Stimulated activated CD8-positive, alpha-beta memory T cell treated with anti-CD3 and anti-CD28 coated beads, Interleukin-12 subunit alpha, Interleukin-12 subunit beta, amount 100 ng/mL, for 24 hours (primary cell): ENCODE results near the gene CD248.
"Not testable (repeated sequence)": the region's sequence is repeated elsewhere in the genome, so short reads cannot be mapped to it uniquely, and the experiment has no call there.

ENCODE experiments used
- DNase-seq: peaks from one replicate; pipeline ENCODE4 v3.0.0-alpha.2; 2020; ENCODE audit errors: extremely low read depth

Gene CD248

GRCh38 chr11:66313321-66314185, 3.3 kb downstream of the CD248 start:
- DNase-seq, result no peak

DNA sequence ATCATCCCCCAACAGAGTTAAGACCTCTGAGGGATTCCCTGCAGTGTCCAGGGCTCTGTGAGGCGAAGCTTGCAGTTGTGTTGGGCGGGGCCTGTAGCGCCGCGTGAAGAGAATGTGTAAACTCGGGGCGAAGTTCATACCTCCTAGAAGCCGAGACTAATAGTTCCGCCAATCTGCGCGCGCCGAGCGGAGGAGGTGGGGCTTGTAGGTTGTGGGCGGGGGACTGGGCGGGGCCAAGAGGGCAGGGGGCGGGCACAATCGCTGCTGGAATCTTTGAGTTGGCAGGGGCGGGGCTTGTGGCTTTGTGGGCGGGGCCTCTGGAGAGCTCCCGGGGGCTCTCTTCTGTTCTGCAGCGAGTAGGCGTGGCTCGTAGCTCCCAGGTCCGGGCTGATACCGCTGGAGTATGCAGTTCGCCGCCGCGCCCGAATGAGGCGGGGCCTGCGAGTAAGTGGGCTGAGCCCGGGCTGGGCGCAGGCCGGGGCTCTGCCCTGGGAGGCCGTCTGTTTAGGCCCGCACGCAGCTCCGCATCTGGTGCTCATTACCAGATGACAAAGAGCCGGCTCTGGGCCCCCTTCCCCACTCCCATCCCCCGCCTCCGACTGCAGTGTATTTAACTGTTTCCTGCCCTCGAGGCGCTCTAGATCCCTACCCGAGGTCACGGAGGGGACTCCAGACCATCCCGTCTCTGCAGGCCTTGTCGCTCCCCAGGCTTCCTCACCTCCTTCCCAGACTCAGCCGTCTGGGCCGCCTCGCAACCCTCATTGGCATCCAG, 4.1 kb downstream of the CD248 start:
- peak; percentile 94 for DNase-seq

DNA sequence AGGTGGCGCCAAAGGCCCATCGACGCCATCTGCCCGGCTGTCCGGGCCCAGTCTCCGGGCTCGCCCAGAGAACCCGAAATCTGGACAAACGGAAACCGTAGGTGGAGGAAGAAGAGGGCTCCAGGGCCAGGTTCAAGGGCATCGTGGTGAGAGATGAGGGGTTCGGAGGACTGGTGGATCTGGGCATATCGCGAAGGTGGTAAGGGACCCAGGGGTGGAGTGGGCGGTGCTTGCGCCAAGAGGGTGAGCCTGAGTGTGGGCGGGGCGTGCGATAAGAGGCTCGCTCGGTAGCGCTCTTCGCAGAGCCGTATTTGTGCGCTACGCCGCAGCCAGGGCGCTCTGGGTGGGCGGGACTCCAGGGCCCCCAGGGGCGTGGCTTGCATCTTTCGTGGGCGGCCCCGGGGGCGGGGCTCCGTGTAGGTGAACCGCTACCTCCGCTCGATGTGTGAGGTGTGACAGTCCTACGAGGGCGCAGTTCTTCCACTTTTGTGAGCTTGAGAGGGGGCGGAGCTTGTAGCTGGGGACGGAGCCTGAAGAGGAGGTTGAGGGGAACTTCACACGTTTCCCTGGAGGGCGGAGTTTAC, 4.8 kb downstream of the CD248 start:
- DNase-seq, result peak; percentile 88

- DNase-seq, result no peak
These were observed 5.3 kb downstream of the CD248 start for GRCh38 chr11:66311470-66311964.

- not testable (repeated sequence) for DNase-seq
These were observed 5.9 kb downstream of the CD248 start for GRCh38 chr11:66310803-66311440.

- DNase-seq, result no peak
These were observed 6.5 kb downstream of the CD248 start for GRCh38 chr11:66310324-66310723.

- DNase-seq, result no peak
These were observed 7.4 kb downstream of the CD248 start for GRCh38 chr11:66309475-66309874.

DNA sequence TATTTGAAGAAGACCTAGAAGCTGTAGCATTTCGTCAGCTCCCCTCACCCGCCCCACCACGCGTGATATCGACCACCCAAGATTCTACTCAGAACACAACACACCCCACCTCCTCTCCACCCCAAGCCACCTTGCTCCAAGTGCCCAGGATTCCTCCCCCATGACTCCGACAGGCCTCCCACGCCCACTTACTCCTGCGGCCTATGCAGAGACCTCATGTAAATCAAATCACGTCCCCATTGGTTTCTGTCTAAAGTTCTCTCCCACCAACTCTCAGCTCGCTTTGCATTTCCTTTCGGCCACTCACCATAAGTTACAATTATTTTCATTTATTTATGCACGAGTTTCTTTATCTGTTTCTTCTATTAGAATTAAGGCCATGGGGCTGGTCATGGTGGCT, 14.2 kb downstream of the CD248 start:
- no peak for DNase-seq

DNA sequence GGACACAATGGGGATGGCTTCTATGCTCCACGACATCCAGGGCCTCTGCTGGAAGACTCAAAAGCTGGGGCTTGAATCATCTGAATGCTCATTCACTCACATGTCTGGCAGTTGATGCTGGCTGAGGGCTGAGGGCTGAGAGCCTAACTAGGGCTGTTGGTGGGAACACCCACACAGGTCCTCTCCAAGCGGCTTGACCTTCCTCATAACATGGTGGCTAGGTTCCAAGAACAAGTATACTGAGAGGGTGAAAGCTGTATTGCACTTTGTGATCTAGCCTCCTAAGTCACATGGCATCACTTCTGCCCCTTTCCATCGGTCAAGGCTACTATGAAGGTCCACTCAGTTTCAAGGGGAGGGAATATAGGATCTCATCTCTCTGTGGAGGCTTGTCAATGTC, 17.7 kb downstream of the CD248 start:
- no peak for DNase-seq

DNA sequence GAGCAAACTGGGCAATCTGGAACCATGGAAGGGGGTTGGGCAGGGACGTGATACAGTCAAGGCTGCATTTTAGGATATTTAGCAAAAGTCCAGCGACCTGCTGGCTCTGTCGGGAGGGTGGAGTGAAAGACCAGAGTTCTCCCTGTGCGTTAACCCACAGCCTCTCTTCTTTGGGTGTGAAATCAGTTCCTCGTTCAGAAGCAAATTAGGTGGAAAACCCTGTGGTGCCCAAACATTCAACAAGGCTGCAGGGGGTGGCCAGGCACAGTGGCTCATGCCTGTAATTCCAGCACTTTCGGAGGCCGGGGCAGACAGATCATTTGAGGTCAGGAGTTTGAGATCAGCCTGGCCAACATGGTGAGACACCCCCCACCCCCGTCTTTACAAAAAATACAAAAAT, 19.2 kb downstream of the CD248 start:
- no peak for DNase-seq

DNA sequence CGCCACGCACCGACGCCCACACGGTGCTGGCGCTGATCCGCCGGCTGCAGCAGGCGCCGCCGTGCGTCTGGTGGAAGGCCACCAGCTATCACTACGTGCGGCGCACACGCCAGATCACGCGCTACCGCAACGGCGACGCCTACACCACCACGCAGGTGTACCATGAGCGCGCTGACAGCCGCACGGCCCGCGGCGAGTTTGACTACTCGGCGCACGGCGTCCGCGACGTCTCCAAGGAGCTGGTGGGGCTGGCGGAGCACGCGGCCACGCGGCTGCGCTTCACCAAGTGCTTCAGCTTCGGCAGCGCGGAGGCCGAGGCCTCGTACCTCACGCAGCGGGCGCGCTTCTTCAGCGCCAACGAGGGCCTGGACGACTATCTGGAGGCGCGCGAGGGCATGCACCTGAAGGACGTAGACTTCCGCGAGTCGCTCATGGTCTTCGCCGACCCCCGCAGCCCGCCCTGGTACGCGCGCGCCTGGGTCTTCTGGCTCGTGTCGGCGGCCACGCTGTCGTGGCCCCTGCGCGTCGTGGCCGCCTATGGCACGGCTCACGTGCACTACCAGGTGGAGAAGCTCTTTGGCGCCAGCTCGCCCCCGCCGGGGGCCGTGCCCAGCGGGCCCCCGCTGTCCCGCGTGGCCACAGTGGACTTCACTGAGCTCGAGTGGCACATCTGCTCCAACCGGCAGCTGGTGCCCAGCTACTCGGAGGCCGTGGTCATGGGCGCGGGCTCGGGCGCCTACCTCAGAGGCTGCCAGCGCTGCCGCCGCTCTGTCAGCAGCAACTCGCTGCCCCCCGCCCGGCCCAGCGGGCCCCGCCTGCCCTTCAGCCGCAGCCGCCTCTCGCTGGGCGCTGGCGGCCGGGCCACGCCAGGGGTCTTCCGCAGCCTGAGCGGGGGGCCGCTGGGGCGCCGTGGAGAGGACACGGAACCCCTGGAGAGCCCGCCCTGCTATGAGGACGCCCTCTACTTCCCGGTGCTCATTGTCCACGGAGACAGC, 21.9 kb downstream of the CD248 start:
- no peak for DNase-seq

DNA sequence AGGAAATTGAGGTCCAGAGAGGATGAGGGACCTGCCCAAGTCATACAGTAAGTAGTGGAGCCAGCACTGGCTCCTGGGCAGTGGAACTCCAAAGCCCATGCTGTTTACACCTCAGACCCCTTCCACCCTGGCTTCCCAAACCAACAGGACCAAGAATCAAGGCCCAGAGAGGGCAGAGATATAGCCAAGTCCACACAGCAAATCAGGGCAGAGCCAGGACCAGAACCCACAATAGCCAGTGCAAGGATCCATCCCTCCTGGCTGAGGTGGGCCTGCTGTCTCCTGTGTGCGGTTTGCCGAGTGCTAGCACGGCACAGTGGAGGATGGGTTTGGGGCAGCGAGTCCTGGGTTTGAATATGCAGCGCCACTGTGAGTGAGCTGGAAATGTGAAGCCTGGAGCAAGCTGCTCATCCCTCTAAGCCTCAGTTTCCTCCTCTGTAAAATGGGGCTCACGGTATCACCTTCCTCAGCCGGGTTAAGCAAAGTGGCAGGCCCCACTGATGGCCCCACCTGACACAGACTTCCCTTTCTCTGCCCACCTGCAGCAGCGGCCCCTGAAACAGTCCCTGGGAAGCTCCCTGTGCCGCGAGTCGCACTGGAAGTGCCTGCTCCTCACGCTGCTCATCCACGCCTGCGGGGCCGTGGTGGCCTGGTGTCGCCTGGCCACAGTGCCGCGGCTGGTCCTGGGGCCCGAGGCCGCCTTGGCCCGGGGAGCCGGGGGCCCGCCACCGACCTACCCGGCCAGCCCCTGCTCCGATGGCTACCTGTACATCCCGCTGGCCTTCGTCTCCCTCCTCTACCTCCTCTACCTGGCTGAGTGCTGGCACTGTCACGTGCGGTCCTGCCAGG, 22.8 kb downstream of the CD248 start:
- no peak for DNase-seq

DNA sequence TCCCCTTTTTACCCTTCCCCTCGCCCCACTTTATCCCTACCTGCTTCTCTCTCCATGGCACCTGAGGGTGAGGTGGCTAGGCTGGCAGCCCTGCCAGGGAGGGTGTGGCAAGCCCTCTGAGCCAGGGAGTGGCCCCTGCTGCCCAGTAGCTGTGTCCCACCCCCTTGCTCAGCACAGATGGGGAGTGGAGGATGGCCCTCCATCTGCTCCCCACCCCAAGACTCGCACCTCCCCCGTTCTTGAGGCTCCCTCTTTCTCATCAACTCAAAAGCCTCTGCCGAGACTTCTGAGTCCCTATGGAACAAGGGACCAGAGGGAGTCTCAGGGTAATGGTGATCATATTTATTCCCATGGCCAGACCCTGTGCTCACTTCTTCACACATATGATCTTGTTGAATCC, 23.5 kb downstream of the CD248 start:
- DNase-seq, result no peak

DNA sequence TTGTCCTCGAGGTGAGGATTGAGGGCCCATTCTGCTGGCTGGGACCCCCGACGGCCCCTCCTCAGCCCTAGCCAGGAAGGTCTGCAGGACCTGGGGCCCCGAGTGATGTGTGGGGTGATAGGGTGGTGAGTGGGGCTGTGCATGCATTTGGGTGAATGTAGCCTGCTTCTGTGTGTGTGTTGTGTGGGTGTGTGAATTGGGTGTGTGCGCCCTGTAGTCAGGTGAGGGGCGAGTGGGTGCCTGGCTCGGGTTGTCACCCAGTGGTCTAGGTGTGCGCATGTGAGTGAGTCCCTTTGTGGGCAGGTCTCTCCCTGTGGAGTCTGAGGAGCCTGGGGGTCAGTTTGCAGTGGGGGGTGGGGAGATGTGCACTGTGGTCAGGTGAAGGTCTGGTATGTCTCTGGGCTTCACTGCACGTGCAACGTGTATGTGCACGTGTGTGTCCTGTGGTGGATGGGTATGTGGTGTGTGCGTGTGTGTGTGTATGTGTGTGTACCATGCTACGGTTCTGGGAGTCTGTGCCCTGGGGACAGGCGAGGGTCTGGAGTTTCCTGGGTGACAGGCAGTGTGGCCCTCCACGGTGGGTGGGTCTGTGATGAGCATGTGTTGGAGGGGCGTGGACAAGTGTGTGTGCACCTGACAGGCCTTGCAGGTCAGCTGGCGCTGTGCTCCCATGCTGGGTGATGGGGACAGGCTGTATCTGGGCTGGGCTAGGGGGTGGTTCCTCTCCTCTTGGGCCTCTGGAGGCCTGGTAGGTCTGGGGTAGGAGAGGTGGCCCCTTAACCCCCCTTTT, 24.1 kb downstream of the CD248 start:
- DNase-seq, result no peak

GRCh38 chr11:66291706-66292542, 24.9 kb downstream of the CD248 start, which contains the start of gene TMEM151A:
TMEM151A (plus strand) TSS chr11:66291894; CDS start chr11:66292014, 120 bp downstream.
- no peak for DNase-seq

- no peak for DNase-seq
These were observed 25.5 kb downstream of the CD248 start for GRCh38 chr11:66291303-66291705.

DNA sequence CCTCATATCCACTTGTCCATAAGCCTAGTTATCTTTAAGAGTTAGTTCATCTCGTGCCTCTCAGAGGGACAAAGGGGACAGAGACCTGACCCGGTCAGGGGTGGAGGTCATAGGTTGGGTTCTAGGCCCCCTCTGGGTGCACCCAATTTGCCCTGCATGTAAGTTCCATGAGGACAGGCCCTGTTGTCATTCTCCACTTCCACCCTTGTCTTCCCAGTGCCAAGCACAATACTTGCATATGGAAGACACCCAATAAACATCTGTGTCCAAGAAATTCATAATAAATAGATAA, 26.6 kb downstream of the CD248 start:
- DNase-seq, result no peak
